ENCODE results near the gene PPP1R1B.

Gene PPP1R1B

DNA sequence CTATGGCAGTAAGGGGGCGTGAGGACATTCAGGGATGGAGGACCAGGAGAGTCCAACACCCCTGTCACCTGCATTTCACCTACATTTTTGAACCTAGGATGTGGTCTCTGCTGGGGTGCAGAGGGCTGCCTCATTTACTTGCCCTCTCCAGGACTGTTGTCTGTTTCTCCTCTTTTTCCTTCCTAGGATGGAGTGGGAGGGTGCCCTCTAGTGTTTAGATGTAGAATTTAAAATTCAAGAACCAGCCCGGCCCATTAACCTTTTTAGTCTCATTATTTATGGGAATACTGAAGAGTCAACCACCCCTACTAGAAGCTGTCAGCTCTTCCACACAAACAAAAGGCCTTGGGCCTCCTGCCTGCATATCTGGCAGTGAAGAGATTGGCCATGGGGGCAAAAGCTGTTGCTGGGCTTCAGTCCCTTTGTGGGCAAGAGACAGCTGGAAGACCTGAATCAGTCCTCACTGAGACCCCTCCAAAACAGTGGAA is 7.7 kb downstream of the PPP1R1B start:
- Histone ChIP-seq H3K79me2 (ENCODE audit: low read length) (peaks cover 24% of the 10 kb centered on the region), H4K20me1 (ENCODE audit: insufficient read depth, low read length) (no peaks in the 10 kb centered on the region), H3K4me1 (ENCODE audit: low read length) (peaks cover 9% of the 10 kb centered on the region), H3K9ac (ENCODE audit: low read length) (no peak overlapping the region), H3K9me2 (replicated peaks; ENCODE audit: insufficient read depth, low read length) (no peaks in the 10 kb centered on the region), H3K9me3 (replicated peaks; ENCODE audit: insufficient read depth, low read length) (no peaks in the 10 kb centered on the region), H3K4me2 (ENCODE audit: low read depth, low read length) (no peak overlapping the region), H3K27me3 (replicated peaks; ENCODE audit: insufficient read depth, low read length) (0 out of 2 replicates have a peak, but pooled peaks cover 9% of the 10 kb centered on the region), H3K36me3 (replicated peaks; ENCODE audit: insufficient read depth, low read length) (no peaks in the 10 kb centered on the region), H3K4me3 (ENCODE audit: low read length) (no peak overlapping the region), H2AFZ (ENCODE audit: low read length) (no peak overlapping the region; the same call in 1 of the 2 replicates), H3K27ac (ENCODE audit: low read length) (no peak overlapping the region), H3F3A (ENCODE audit: insufficient read depth, low read length) (no peaks in the 10 kb centered on the region)
- TF ChIP-seq EZH2 (optimal IDR thresholded peaks at IDR 0.05; ENCODE audit: low read depth, low read length) (no peak), EZH2phosphoT487 (IDR thresholded peaks at IDR 0.05; ENCODE audit: low read length) (no peak)
- TF ChIP-seq, protein P1, sequence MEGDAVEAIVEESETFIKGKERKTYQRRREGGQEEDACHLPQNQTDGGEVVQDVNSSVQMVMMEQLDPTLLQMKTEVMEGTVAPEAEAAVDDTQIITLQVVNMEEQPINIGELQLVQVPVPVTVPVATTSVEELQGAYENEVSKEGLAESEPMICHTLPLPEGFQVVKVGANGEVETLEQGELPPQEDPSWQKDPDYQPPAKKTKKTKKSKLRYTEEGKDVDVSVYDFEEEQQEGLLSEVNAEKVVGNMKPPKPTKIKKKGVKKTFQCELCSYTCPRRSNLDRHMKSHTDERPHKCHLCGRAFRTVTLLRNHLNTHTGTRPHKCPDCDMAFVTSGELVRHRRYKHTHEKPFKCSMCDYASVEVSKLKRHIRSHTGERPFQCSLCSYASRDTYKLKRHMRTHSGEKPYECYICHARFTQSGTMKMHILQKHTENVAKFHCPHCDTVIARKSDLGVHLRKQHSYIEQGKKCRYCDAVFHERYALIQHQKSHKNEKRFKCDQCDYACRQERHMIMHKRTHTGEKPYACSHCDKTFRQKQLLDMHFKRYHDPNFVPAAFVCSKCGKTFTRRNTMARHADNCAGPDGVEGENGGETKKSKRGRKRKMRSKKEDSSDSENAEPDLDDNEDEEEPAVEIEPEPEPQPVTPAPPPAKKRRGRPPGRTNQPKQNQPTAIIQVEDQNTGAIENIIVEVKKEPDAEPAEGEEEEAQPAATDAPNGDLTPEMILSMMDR (IDR thresholded peaks at IDR 0.05; ENCODE audit: low read length): peak; percentile 80
- DNase-seq: peak; percentile 49

DNA sequence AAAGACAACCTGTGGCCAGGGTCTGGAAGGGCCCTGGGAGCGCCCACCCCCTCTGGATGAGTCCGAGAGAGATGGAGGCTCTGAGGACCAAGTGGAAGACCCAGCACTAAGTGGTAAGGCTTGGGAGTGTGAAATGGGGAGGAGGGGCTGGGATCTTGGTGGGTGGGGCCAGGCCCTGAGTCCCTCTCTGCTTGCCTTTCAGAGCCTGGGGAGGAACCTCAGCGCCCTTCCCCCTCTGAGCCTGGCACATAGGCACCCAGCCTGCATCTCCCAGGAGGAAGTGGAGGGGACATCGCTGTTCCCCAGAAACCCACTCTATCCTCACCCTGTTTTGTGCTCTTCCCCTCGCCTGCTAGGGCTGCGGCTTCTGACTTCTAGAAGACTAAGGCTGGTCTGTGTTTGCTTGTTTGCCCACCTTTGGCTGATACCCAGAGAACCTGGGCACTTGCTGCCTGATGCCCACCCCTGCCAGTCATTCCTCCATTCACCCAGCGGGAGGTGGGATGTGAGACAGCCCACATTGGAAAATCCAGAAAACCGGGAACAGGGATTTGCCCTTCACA is 8.9 kb downstream of the PPP1R1B start:
- no peaks in the 10 kb centered on the region for H3K9me3 ChIP-seq (replicated peaks; ENCODE audit: insufficient read depth, low read length)
- H3K27me3 ChIP-seq (replicated peaks; ENCODE audit: insufficient read depth, low read length): 0 out of 2 replicates have a peak, but pooled peaks cover 6% of the 10 kb centered on the region
- H3K4me3 ChIP-seq (ENCODE audit: low read length): no peak overlapping the region
- no peaks in the 10 kb centered on the region for H3K9me2 ChIP-seq (replicated peaks; ENCODE audit: insufficient read depth, low read length)
- H3F3A ChIP-seq (ENCODE audit: insufficient read depth, low read length): no peaks in the 10 kb centered on the region
- H4K20me1 ChIP-seq (ENCODE audit: insufficient read depth, low read length): no peaks in the 10 kb centered on the region; the same call in 1 of the 2 replicates
- no peaks in the 10 kb centered on the region for H3K36me3 ChIP-seq (replicated peaks; ENCODE audit: insufficient read depth, low read length)
- no peak for TF ChIP-seq EZH2phosphoT487 (IDR thresholded peaks at IDR 0.05; ENCODE audit: low read length)
- TF ChIP-seq, protein P1 (IDR thresholded peaks at IDR 0.05; ENCODE audit: low read length): no peak
- no peak for TF ChIP-seq EZH2 (optimal IDR thresholded peaks at IDR 0.05; ENCODE audit: low read depth, low read length)
- H3K4me2 ChIP-seq (ENCODE audit: low read depth, low read length): no peak overlapping the region
- DNase-seq: no peak
- no peak overlapping the region for H2AFZ ChIP-seq (ENCODE audit: low read length)
- peaks cover 35% of the 10 kb centered on the region for H3K79me2 ChIP-seq (ENCODE audit: low read length)
- no peak overlapping the region for H3K27ac ChIP-seq (ENCODE audit: low read length)
- no peak overlapping the region for H3K9ac ChIP-seq (ENCODE audit: low read length)
- peaks cover 9% of the 10 kb centered on the region for H3K4me1 ChIP-seq (ENCODE audit: low read length)

DNA sequence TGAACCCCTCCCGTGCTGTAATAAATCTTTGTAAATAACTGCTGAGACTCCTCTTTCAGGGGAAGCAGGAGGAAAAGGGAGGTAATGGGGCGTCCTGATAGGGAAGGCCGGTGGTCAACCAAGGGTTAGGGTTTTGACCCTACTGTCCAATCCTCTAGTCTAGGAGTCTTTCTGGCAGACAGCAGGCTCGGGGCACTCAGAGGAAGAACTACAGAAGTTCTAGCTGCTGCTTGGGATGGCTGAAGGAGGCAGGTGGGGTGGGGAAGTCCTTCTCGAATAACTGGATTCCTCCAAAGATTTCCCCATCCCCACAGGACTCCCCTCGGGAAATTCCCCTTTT is 9.8 kb downstream of the PPP1R1B start:
- Histone ChIP-seq H2AFZ (ENCODE audit: low read length) (peak overlapping the region; percentile 61), H3K9ac (ENCODE audit: low read length) (peak overlapping the region; percentile 86), H3K79me2 (ENCODE audit: low read length) (peaks cover 44% of the 10 kb centered on the region), H3K27me3 (replicated peaks; ENCODE audit: insufficient read depth, low read length) (0 out of 2 replicates have a peak, but pooled peaks cover 6% of the 10 kb centered on the region), H3K4me1 (ENCODE audit: low read length) (peaks cover 9% of the 10 kb centered on the region), H3K27ac (ENCODE audit: low read length) (peak overlapping the region; percentile 70; the same call in 1 of the 2 replicates), H3K9me3 (replicated peaks; ENCODE audit: insufficient read depth, low read length) (no peaks in the 10 kb centered on the region), H3K36me3 (replicated peaks; ENCODE audit: insufficient read depth, low read length) (no peaks in the 10 kb centered on the region), H3K4me2 (ENCODE audit: low read depth, low read length) (peak overlapping the region; percentile 99), H3K4me3 (ENCODE audit: low read length) (peak overlapping the region; percentile 97), H3F3A (ENCODE audit: insufficient read depth, low read length) (no peaks in the 10 kb centered on the region), H4K20me1 (ENCODE audit: insufficient read depth, low read length) (peaks cover 5% of the 10 kb centered on the region; the same call in 1 of the 2 replicates), H3K9me2 (replicated peaks; ENCODE audit: insufficient read depth, low read length) (no peaks in the 10 kb centered on the region)
- TF ChIP-seq EZH2 (optimal IDR thresholded peaks at IDR 0.05; ENCODE audit: low read depth, low read length): no peak
- no peak for TF ChIP-seq EZH2phosphoT487 (IDR thresholded peaks at IDR 0.05; ENCODE audit: low read length)
- TF ChIP-seq, protein P1 (IDR thresholded peaks at IDR 0.05; ENCODE audit: low read length): no peak
- no peak for DNase-seq

Data from MM.1S (cell line).